HCT116 (cell line): ENCODE measurements around the gene TLCD3B. TPM values are rescaled to one million over a fixed set of nuclear protein-coding genes. Genes with fewer than 3 reads are reported as not detected.

Experiments used
- ATAC-seq: fragments of 200-7000 bp; cut with Tn5 transposase; 2 replicates; pipeline ENCODE4 v1.9.1; 2020; ENCODE audit warnings: mild to moderate bottlenecking, moderate library complexity
- BruUV-seq: library from RNA; stranded (reverse); fragments of 400-500 nt; replicated peaks from 2 replicates; lab custom pipeline; 2021; lab: Mats Ljungman, UMichigan
- CTCF ChIA-PET: fragments of 300-600 bp; sonication (Branson Sonifier 250); formaldehyde crosslinking; loops from one replicate; lab custom pipeline; 2021; ENCODE audit warnings: antibody characterized with exemption; lab: Charles Lee
- POLR2A ChIA-PET: fragments of 300-600, 350-600 bp; sonication (Branson Sonifier 250); formaldehyde crosslinking; loops from one replicate; lab custom pipeline; 2021; ENCODE audit warnings: antibody characterized with exemption; lab: Charles Lee
- RAD21 ChIA-PET, 2 experiments: fragments of 300-600 bp; sonication (Branson Sonifier 250); formaldehyde crosslinking; loops; one replicate each; lab custom pipeline; 2023; ENCODE audit warnings: low total read pairs in 2 of 2; ENCODE audit not compliant: uncharacterized antibody in 2 of 2, unreplicated experiment in 2 of 2, low non-redundant PET in 1 of 2; lab: Charles Lee
- DNase-seq: peaks from one replicate; pipeline ENCODE4 v3.0.0-alpha.2; 2010; ENCODE audit warnings: low read depth, low spot score
- H2AFZ ChIP-seq: fragments of 200-600 bp; shearing (Covaris generic), sonication (generic); 2 replicates; pipeline ENCODE4 v1.6.1; 2017; ENCODE audit warnings: low read depth, mixed run types, mixed read lengths, antibody characterized with exemption, low read length; ENCODE audit not compliant: poor library complexity, severe bottlenecking
- H3K27ac ChIP-seq: 2 replicates; pipeline ENCODE4 v1.5.1; 2012; ENCODE audit warnings: low read depth, low read length
- H3K27me3 ChIP-seq: fragments of 200-600 bp; sonication (generic); 2 replicates; pipeline ENCODE4 v1.6.1; 2016; ENCODE audit warnings: mixed run types, low read length, mixed read lengths; ENCODE audit not compliant: insufficient read depth
- H3K36me3 ChIP-seq, 2 experiments: fragments of 200-500 bp in 1 of 2; fragments of 200-600 bp in 1 of 2; sonication (Bioruptor generic) in 1 of 2; sonication (generic) in 1 of 2; 2 replicates each; pipeline versions ENCODE4 v1.5.1 to v1.6.1; 2014 to 2016; ENCODE audit warnings: low read length in 2 of 2, inconsistent platforms in 1 of 2, mixed read lengths in 1 of 2, mixed run types in 1 of 2; ENCODE audit not compliant: insufficient read depth in 2 of 2, control insufficient read depth in 1 of 2
- H3K4me1 ChIP-seq, 2 experiments: fragments of 200-600 bp in 1 of 2; sonication (generic) in 1 of 2; 2 replicates each; pipeline versions ENCODE4 v1.5.1 to v1.6.1; 2012 to 2017; ENCODE audit warnings: low read length in 2 of 2, inconsistent platforms in 1 of 2, mild to moderate bottlenecking in 1 of 2, mixed read lengths in 1 of 2, mixed run types in 1 of 2, moderate library complexity in 1 of 2; ENCODE audit not compliant: insufficient read depth in 2 of 2, control insufficient read depth in 1 of 2
- H3K4me2 ChIP-seq: fragments of 200-600 bp; sonication (generic); 2 replicates; pipeline ENCODE4 v1.6.1; 2017; ENCODE audit warnings: mixed run types, low read length, mixed read lengths
- H3K4me3 ChIP-seq, 2 experiments: fragments of 200-600 bp in 1 of 2; sonication (generic) in 1 of 2; replicated peaks in 1 of 2; 2 replicates each; pipeline ENCODE4 v1.5.1; 2011 to 2016; ENCODE audit warnings: low read length in 2 of 2, control low read depth in 1 of 2, low read depth in 1 of 2, mild to moderate bottlenecking in 1 of 2, mixed read lengths in 1 of 2, mixed run types in 1 of 2
- H3K79me2 ChIP-seq: fragments of 200-600 bp; sonication (generic); 2 replicates; pipeline ENCODE4 v1.6.1; 2017; ENCODE audit warnings: mild to moderate bottlenecking, mixed run types, low read length, moderate library complexity, mixed read lengths; ENCODE audit not compliant: insufficient read depth
- H3K9ac ChIP-seq: fragments of 200-600 bp; sonication (generic); 2 replicates; pipeline ENCODE4 v1.6.1; 2016; ENCODE audit warnings: low read length, mixed read lengths
- H3K9me2 ChIP-seq: fragments of 200-600 bp; sonication (generic), shearing (Covaris generic); 2 replicates; pipeline ENCODE4 v1.6.1; 2017; ENCODE audit warnings: mixed run types, mild to moderate bottlenecking, moderate library complexity; ENCODE audit not compliant: insufficient read depth
- H3K9me3 ChIP-seq, 2 experiments: fragments of 200-500 bp in 1 of 2; fragments of 200-600 bp in 1 of 2; sonication (Bioruptor generic) in 1 of 2; sonication (generic) in 1 of 2; 2 replicates each; pipeline ENCODE4 v1.6.1; 2014 to 2017; ENCODE audit warnings: low read length in 2 of 2, mixed read lengths in 2 of 2, inconsistent platforms in 1 of 2, low read depth in 1 of 2, mild to moderate bottlenecking in 1 of 2, mixed run types in 1 of 2, moderate library complexity in 1 of 2; ENCODE audit not compliant: control insufficient read depth in 1 of 2, insufficient read depth in 1 of 2
- H4K20me1 ChIP-seq: fragments of 200-600 bp; sonication (generic), shearing (Covaris generic); 2 replicates; pipeline ENCODE4 v1.6.1; 2017; ENCODE audit warnings: mixed run types, mild to moderate bottlenecking, moderate library complexity; ENCODE audit not compliant: insufficient read depth
- ATF3 ChIP-seq: IDR thresholded peaks from 2 replicates; pipeline ENCODE4 v1.6.1; 2012
- CBX3 ChIP-seq: IDR thresholded peaks from 2 replicates; pipeline ENCODE4 v1.6.1; 2012; ENCODE audit warnings: low read depth
- ELF1 ChIP-seq: IDR thresholded peaks from 2 replicates; pipeline ENCODE4 v1.6.1; 2012; ENCODE audit warnings: low read depth, borderline replicate concordance
- EZH2phosphoT487 ChIP-seq: fragments of 200-600 bp; IDR thresholded peaks from 2 replicates; pipeline ENCODE4 v1.6.1; 2018; ENCODE audit warnings: antibody characterized with exemption, borderline replicate concordance
- MAX ChIP-seq: IDR thresholded peaks from 2 replicates; pipeline ENCODE4 v1.6.1; 2012
- ZBTB33 ChIP-seq: IDR thresholded peaks from 2 replicates; pipeline ENCODE4 v1.6.1; 2011; ENCODE audit warnings: mild to moderate bottlenecking, low read length, moderate library complexity; ENCODE audit not compliant: insufficient replicate concordance; ENCODE audit errors: extremely low read depth
- ZFX ChIP-seq: fragments of 450-650 bp; IDR thresholded peaks from 2 replicates; pipeline ENCODE4 v1.6.1; 2017
- intact Hi-C: fragments of 100-400 bp; cut with micrococcal nuclease; formaldehyde crosslinking; loops from 2 replicates; pipeline ENCODE4 v1.10.0; 2022
- total RNA-seq: library from RNA; stranded (reverse); gene quantifications from one replicate; pipeline ENCODE4 v1.2.1, GENCODE V29; 2021; ENCODE audit not compliant: unreplicated experiment

The TLCD3B gene
- total RNA-seq, 1 experiment from 2014 or later, result 1.0 TPM

GRCh38 chr16:30069611-30070462, 38.8 kb upstream of the TLCD3B start:
- intact Hi-C loops, result no loop called here
- peaks cover 53% of the 10 kb centered on the region for H3K79me2 ChIP-seq
- ChIA-PET RAD21 (no interaction called here), POLR2A (no interaction called here), CTCF (no interaction called here)
- peaks cover 11 to 27% of the 10 kb centered on the region in 2 experiments for H3K4me1 ChIP-seq
- no peak overlapping the region for H3K4me2 ChIP-seq
- no peaks in the 10 kb centered on the region for H3K9me3 ChIP-seq
- no TSS peak for BruUV-seq
- peak overlapping the region; percentile 18; the same call in 1 of the 2 replicates for H3K27ac ChIP-seq
- TF ChIP-seq MAX, result no peak
- no peak for TF ChIP-seq CBX3
- no peak for TF ChIP-seq ZBTB33
- no peak for TF ChIP-seq EZH2phosphoT487
- no peak for TF ChIP-seq ELF1
- no peak for TF ChIP-seq ZFX
- no peak for TF ChIP-seq ATF3
- DNase-seq (no peak), ATAC-seq (no peak)
- peaks cover 28 to 60% of the 10 kb centered on the region in 2 experiments for H3K36me3 ChIP-seq
- H4K20me1 ChIP-seq, result peaks cover 12% of the 10 kb centered on the region; the same call in 1 of the 2 replicates
- H3K4me3 ChIP-seq, result no peak overlapping the region
- no peaks in the 10 kb centered on the region for H3K9me2 ChIP-seq
- H3K9ac ChIP-seq, result no peak overlapping the region
- H3K27me3 ChIP-seq, result no peaks in the 10 kb centered on the region
- H2AFZ ChIP-seq, result no peak overlapping the region
